ENCODE data around the gene CADM1. TPM values are rescaled to one million over a fixed set of nuclear protein-coding genes. Genes with fewer than 3 reads are reported as not detected.

The CADM1 gene
- total and polyA plus RNA-seq, 10 donors = 1.4 to 18.8 (median 10.4) TPM

GRCh38 chr11:115207166-115207591 is 297.0 kb downstream of the CADM1 start:
- no peaks in the 10 kb centered on the region for H3K27me3 ChIP-seq (replicated peaks in 1 of 7)
- intact Hi-C loops (cut with DNase I; ENCODE audit: low total_unique reads) = no loop called here
- no peak overlapping the region for H3K27ac ChIP-seq
- TF ChIP-seq POLR2A (IDR thresholded peaks at IDR 0.05) (no peak), POLR2AphosphoS5 (IDR thresholded peaks at IDR 0.05) (no peak), CTCF (IDR thresholded peaks at IDR 0.05 in 8 of 11, conservative IDR thresholded peaks at IDR 0.05 in 3 of 11) (no peak)
- 58 to 68% (median 64%) methylated on average over 4 of the region's 4 CpGs for WGBS, 5 donors
- no peak overlapping the region for H3K4me3 ChIP-seq
- no peaks in the 10 kb centered on the region for H3K4me1 ChIP-seq
- H3K36me3 ChIP-seq = no peaks in the 10 kb centered on the region
- no peaks in the 10 kb centered on the region for H3K9me3 ChIP-seq
- DNase-seq = no peak

- WGBS, 5 donors = 68 to 81% (median 77%) methylated on average over 7 of the region's 7 CpGs
- Histone ChIP-seq H3K9me3 (no peaks in the 10 kb centered on the region), H3K4me1 (no peaks in the 10 kb centered on the region), H3K27me3 (replicated peaks in 1 of 7) (no peaks in the 10 kb centered on the region), H3K36me3 (no peaks in the 10 kb centered on the region), H3K4me3 (no peak overlapping the region), H3K27ac (no peak overlapping the region)
- no peak for DNase-seq
- intact Hi-C loops (cut with DNase I; ENCODE audit: low total_unique reads) = no loop called here
- no peak for TF ChIP-seq POLR2AphosphoS5 (IDR thresholded peaks at IDR 0.05)
- no peak for TF ChIP-seq CTCF (IDR thresholded peaks at IDR 0.05 in 8 of 11, conservative IDR thresholded peaks at IDR 0.05 in 3 of 11)
These were observed 297.7 kb downstream of the CADM1 start for GRCh38 chr11:115206365-115207022.

GRCh38 chr11:115202900-115203552 is 301.2 kb downstream of the CADM1 start:
- no peak for DNase-seq
- intact Hi-C loops (cut with DNase I; ENCODE audit: low total_unique reads) = no loop called here
- no peaks in the 10 kb centered on the region for H3K27me3 ChIP-seq (replicated peaks in 1 of 7)
- H3K4me1 ChIP-seq = no peaks in the 10 kb centered on the region
- no peak overlapping the region for H3K4me3 ChIP-seq
- no peaks in the 10 kb centered on the region for H3K36me3 ChIP-seq
- TF ChIP-seq POLR2AphosphoS5 (IDR thresholded peaks at IDR 0.05) = no peak
- no peak for TF ChIP-seq CTCF (IDR thresholded peaks at IDR 0.05 in 8 of 11, conservative IDR thresholded peaks at IDR 0.05 in 3 of 11)
- no peak for TF ChIP-seq POLR2A (IDR thresholded peaks at IDR 0.05)
- 19 to 27% (median 19%) methylated on average over 2 of the region's 2 CpGs for WGBS, 5 donors
- H3K27ac ChIP-seq = no peak overlapping the region
- H3K9me3 ChIP-seq = no peaks in the 10 kb centered on the region

GRCh38 chr11:115202074-115202473 is 302.1 kb downstream of the CADM1 start:
- no peak overlapping the region for H3K27ac ChIP-seq
- H3K4me1 ChIP-seq = no peaks in the 10 kb centered on the region
- no peaks in the 10 kb centered on the region for H3K36me3 ChIP-seq
- WGBS, 5 donors = 82 to 90% (median 85%) methylated on average over 2 of the region's 2 CpGs
- TF ChIP-seq CTCF (IDR thresholded peaks at IDR 0.05 in 8 of 11, conservative IDR thresholded peaks at IDR 0.05 in 3 of 11) (no peak), POLR2A (IDR thresholded peaks at IDR 0.05) (no peak), POLR2AphosphoS5 (IDR thresholded peaks at IDR 0.05) (no peak)
- no peak for DNase-seq
- no peaks in the 10 kb centered on the region for H3K27me3 ChIP-seq (replicated peaks in 1 of 7)
- intact Hi-C loops (cut with DNase I; ENCODE audit: low total_unique reads) = no loop called here
- no peak overlapping the region for H3K4me3 ChIP-seq
- no peaks in the 10 kb centered on the region for H3K9me3 ChIP-seq
